ENCODE data around the gene GSN. TPM values are rescaled to one million over a fixed set of nuclear protein-coding genes. Genes with fewer than 3 reads are reported as not detected.
A peak's percentile ranks its signal among the peaks of the same experiment; 100 is the strongest.

GSN gene
- total RNA-seq, 2 donors from 2014 or later = 1,444 to 3,478 TPM

GRCh38 chr9:121266906-121267650 lies 884 bp upstream of the GSN start:
- Histone ChIP-seq H3K4me3 (peak overlapping the region in 1 of 2 donors; percentile 89), H3K9me3 (no peaks in the 10 kb centered on the region), H3K27ac (peak overlapping the region; percentile 91 to 92), H3K27me3 (no peaks in the 10 kb centered on the region), H3K36me3 (no peaks in the 10 kb centered on the region), H3K4me1 (peaks cover 0 to 51% of the 10 kb centered on the region in 2 donors)
- TF ChIP-seq, protein P1, sequence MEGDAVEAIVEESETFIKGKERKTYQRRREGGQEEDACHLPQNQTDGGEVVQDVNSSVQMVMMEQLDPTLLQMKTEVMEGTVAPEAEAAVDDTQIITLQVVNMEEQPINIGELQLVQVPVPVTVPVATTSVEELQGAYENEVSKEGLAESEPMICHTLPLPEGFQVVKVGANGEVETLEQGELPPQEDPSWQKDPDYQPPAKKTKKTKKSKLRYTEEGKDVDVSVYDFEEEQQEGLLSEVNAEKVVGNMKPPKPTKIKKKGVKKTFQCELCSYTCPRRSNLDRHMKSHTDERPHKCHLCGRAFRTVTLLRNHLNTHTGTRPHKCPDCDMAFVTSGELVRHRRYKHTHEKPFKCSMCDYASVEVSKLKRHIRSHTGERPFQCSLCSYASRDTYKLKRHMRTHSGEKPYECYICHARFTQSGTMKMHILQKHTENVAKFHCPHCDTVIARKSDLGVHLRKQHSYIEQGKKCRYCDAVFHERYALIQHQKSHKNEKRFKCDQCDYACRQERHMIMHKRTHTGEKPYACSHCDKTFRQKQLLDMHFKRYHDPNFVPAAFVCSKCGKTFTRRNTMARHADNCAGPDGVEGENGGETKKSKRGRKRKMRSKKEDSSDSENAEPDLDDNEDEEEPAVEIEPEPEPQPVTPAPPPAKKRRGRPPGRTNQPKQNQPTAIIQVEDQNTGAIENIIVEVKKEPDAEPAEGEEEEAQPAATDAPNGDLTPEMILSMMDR (IDR thresholded peaks at IDR 0.05) = no peak
- no peak for DNase-seq (ENCODE audit: low spot score)

GRCh38 chr9:121268598-121268850 lies 562 bp downstream of the GSN start:
- TF ChIP-seq, protein P1 (IDR thresholded peaks at IDR 0.05) = no peak
- H3K4me1 ChIP-seq = peaks cover 0 to 63% of the 10 kb centered on the region in 2 donors

GRCh38 chr9:121268851-121269641 lies 1.1 kb downstream of the GSN start:
- peaks cover 0 to 63% of the 10 kb centered on the region in 2 donors for H3K4me1 ChIP-seq
- TF ChIP-seq, protein P1 (IDR thresholded peaks at IDR 0.05) = no peak
- no peak for DNase-seq (ENCODE audit: low spot score)
- H3K27me3 ChIP-seq = no peaks in the 10 kb centered on the region
- H3K27ac ChIP-seq = peak overlapping the region; percentile 91 to 92
- H3K4me3 ChIP-seq = peak overlapping the region; percentile 88 to 89
- H3K36me3 ChIP-seq = no peaks in the 10 kb centered on the region
- H3K9me3 ChIP-seq = no peaks in the 10 kb centered on the region

More at GRCh38 chr9:121268598-121268850, 562 bp downstream of the GSN start:
- Histone ChIP-seq H3K36me3 (no peaks in the 10 kb centered on the region), H3K27ac (peak overlapping the region; percentile 91 to 92), H3K9me3 (no peaks in the 10 kb centered on the region), H3K27me3 (no peaks in the 10 kb centered on the region), H3K4me3 (peak overlapping the region; percentile 88 to 89)
- DNase-seq (ENCODE audit: low spot score) = no peak

- DNase-seq (ENCODE audit: low spot score) = no peak
- Histone ChIP-seq H3K36me3 (no peaks in the 10 kb centered on the region), H3K9me3 (no peaks in the 10 kb centered on the region), H3K27me3 (no peaks in the 10 kb centered on the region), H3K4me1 (peaks cover 0 to 70% of the 10 kb centered on the region in 2 donors), H3K27ac (peak overlapping the region; percentile 91 to 92), H3K4me3 (peak overlapping the region; percentile 88 to 89)
- TF ChIP-seq, protein P1 (IDR thresholded peaks at IDR 0.05) = no peak
These were observed 1.8 kb downstream of the GSN start for GRCh38 chr9:121269642-121270254.

- no peak for DNase-seq (ENCODE audit: low spot score)
- Histone ChIP-seq H3K27ac (peak overlapping the region; percentile 91 to 92), H3K36me3 (no peaks in the 10 kb centered on the region), H3K27me3 (no peaks in the 10 kb centered on the region), H3K4me1 (peaks cover 0 to 82% of the 10 kb centered on the region in 2 donors), H3K4me3 (peak overlapping the region in 1 of 2 donors; percentile 10), H3K9me3 (no peaks in the 10 kb centered on the region)
- TF ChIP-seq, protein P1 (IDR thresholded peaks at IDR 0.05) = no peak
These were observed 3.7 kb downstream of the GSN start for GRCh38 chr9:121271368-121272341.

All from right atrium auricular region (tissue), 2 donors.